Activated effector memory CD4-positive, alpha-beta T cell treated with anti-CD3 and anti-CD28 coated beads, Interleukin-2, amount 50 U/mL, for 16 hours (primary cell): ENCODE results near the gene RSPH3.
A peak's percentile ranks its signal among the peaks of the same experiment; 100 is the strongest.
"Not testable (repeated sequence)": the region's sequence is repeated elsewhere in the genome, so short reads cannot be mapped to it uniquely, and the experiment has no call there.

Experiments used
- DNase-seq: peaks from one replicate; pipeline ENCODE4 v3.0.0-alpha.2; 2020

The RSPH3 gene

GRCh38 chr6:159023893-159024292 is 23.9 kb upstream of the RSPH3 start:
- DNase-seq: peak; percentile 67

- DNase-seq: no peak
These were observed 20.0 kb upstream of the RSPH3 start for GRCh38 chr6:159020011-159020410.

GRCh38 chr6:159017757-159018559 is 18.0 kb upstream of the RSPH3 start:
- no peak for DNase-seq

- no peak for DNase-seq
These were observed 14.4 kb upstream of the RSPH3 start for GRCh38 chr6:159014406-159014805.

- DNase-seq: no peak
These were observed 13.2 kb upstream of the RSPH3 start for GRCh38 chr6:159013229-159013628.

GRCh38 chr6:159012201-159012600 is 12.2 kb upstream of the RSPH3 start:
- no peak for DNase-seq

- DNase-seq: not testable (repeated sequence)
These were observed 10.1 kb upstream of the RSPH3 start for GRCh38 chr6:159010037-159010612.

GRCh38 chr6:159008656-159009288 is 8.8 kb upstream of the RSPH3 start:
- DNase-seq: no peak

- no peak for DNase-seq
These were observed 7.5 kb upstream of the RSPH3 start for GRCh38 chr6:159007510-159007909.

GRCh38 chr6:159005436-159005835 is 5.4 kb upstream of the RSPH3 start:
- no peak for DNase-seq

GRCh38 chr6:159004592-159004991 is 4.6 kb upstream of the RSPH3 start:
- DNase-seq: no peak

- no peak for DNase-seq
These were observed 2.6 kb upstream of the RSPH3 start for GRCh38 chr6:159002432-159003155.

GRCh38 chr6:158999154-158999665 is 792 bp downstream of the RSPH3 start:
- DNase-seq: no peak

- no peak for DNase-seq
These were observed 3.1 kb downstream of the RSPH3 start for GRCh38 chr6:158996856-158997255.

GRCh38 chr6:158993639-158994038 is 6.4 kb downstream of the RSPH3 start:
- DNase-seq: no peak

GRCh38 chr6:158991017-158991723 is 8.8 kb downstream of the RSPH3 start:
- DNase-seq: peak; percentile 63

- not testable (repeated sequence) for DNase-seq
These were observed 10.3 kb downstream of the RSPH3 start for GRCh38 chr6:158989711-158990110.

GRCh38 chr6:158988477-158988876 is 11.5 kb downstream of the RSPH3 start:
- DNase-seq: no peak

GRCh38 chr6:158987657-158988056 is 12.3 kb downstream of the RSPH3 start:
- no peak for DNase-seq

- DNase-seq: no peak
These were observed 21.2 kb downstream of the RSPH3 start for GRCh38 chr6:158978757-158979156.

GRCh38 chr6:158977382-158977781 is 22.6 kb downstream of the RSPH3 start:
- no peak for DNase-seq
